Mesothelial cell of epicardium (in vitro differentiated cells): Measurements from ENCODE around the gene DUSP14. TPM values are rescaled to one million over a fixed set of nuclear protein-coding genes. Genes with fewer than 3 reads are reported as not detected.

Experiments used
- DNase-seq, 2 experiments: peaks; one replicate each; pipeline ENCODE4 v3.0.0; 2021; ENCODE audit warnings: low spot score in 2 of 2; ENCODE audit not compliant: unreplicated experiment in 2 of 2
- H3K27ac Mint-ChIP-seq: 2 replicates; pipeline ENCODE4 v1.8.0; 2021; ENCODE audit warnings: mixed read lengths
- H3K27me3 Mint-ChIP-seq: 2 replicates; pipeline ENCODE4 v1.8.0; 2021; ENCODE audit warnings: low read depth, mixed read lengths
- H3K36me3 Mint-ChIP-seq: 2 replicates; pipeline ENCODE4 v1.8.0; 2021; ENCODE audit warnings: mixed read lengths
- H3K4me1 Mint-ChIP-seq: 2 replicates; pipeline ENCODE4 v1.8.0; 2021; ENCODE audit warnings: mixed read lengths
- H3K4me3 Mint-ChIP-seq: 2 replicates; pipeline ENCODE4 v1.8.0; 2021; ENCODE audit warnings: mild to moderate bottlenecking, moderate library complexity, mixed read lengths
- H3K9me3 Mint-ChIP-seq: 2 replicates; pipeline ENCODE4 v1.8.0; 2021; ENCODE audit warnings: mixed read lengths
- total RNA-seq: library from RNA; stranded (reverse); gene quantifications from 3 replicates; pipeline ENCODE4 v1.2.1, GENCODE V29; 2021
- TF ChIP-seq, protein P1 (sequence below): fragments of 200-600 bp; sonication (generic); IDR thresholded peaks from one replicate; pipeline ENCODE4 v1.5.0; 2021; ENCODE audit warnings: antibody characterized with exemption; ENCODE audit not compliant: unreplicated experiment

Gene DUSP14
- total RNA-seq, 1 donor from 2014 or later, result 13.4 TPM

GRCh38 chr17:37494401-37494831, 4.7 kb downstream of the DUSP14 start:
- peak overlapping the region; percentile 67 for H3K27ac Mint-ChIP-seq
- TF ChIP-seq, protein P1, sequence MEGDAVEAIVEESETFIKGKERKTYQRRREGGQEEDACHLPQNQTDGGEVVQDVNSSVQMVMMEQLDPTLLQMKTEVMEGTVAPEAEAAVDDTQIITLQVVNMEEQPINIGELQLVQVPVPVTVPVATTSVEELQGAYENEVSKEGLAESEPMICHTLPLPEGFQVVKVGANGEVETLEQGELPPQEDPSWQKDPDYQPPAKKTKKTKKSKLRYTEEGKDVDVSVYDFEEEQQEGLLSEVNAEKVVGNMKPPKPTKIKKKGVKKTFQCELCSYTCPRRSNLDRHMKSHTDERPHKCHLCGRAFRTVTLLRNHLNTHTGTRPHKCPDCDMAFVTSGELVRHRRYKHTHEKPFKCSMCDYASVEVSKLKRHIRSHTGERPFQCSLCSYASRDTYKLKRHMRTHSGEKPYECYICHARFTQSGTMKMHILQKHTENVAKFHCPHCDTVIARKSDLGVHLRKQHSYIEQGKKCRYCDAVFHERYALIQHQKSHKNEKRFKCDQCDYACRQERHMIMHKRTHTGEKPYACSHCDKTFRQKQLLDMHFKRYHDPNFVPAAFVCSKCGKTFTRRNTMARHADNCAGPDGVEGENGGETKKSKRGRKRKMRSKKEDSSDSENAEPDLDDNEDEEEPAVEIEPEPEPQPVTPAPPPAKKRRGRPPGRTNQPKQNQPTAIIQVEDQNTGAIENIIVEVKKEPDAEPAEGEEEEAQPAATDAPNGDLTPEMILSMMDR, result no peak
- H3K9me3 Mint-ChIP-seq, result no peaks in the 10 kb centered on the region
- no peaks in the 10 kb centered on the region for H3K36me3 Mint-ChIP-seq
- no peak overlapping the region for H3K4me3 Mint-ChIP-seq
- no peaks in the 10 kb centered on the region for H3K27me3 Mint-ChIP-seq
- H3K4me1 Mint-ChIP-seq, result peaks cover 29% of the 10 kb centered on the region
- DNase-seq, result no peak

DNA sequence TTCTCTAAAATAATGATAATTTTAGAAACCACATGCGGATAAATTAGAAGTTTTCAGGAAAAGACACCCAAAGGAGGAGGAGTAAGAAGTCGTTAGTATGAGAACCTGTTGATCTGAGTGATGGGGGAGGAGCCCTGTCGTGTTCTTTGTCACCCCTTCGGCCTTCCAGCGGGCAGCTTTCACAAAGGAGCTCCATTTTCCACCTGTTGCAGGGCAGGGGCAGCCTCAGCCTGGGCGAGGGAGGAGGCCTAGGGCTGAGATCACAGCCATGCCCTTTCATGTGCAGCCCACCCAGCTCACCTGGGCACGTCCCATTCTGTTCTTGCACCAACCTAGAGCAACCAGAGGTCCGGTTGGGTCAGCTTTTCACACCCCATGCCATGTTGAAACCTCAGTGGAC, 5.3 kb downstream of the DUSP14 start:
- TF ChIP-seq, protein P1, result no peak
- Mint-ChIP-seq H3K4me1 (peaks cover 29% of the 10 kb centered on the region), H3K27ac (peak overlapping the region; percentile 34), H3K36me3 (no peaks in the 10 kb centered on the region), H3K9me3 (no peaks in the 10 kb centered on the region), H3K27me3 (no peaks in the 10 kb centered on the region), H3K4me3 (no peak overlapping the region)
- no peak for DNase-seq

GRCh38 chr17:37500378-37500777, 10.7 kb downstream of the DUSP14 start:
- Mint-ChIP-seq H3K27me3 (no peaks in the 10 kb centered on the region), H3K9me3 (no peaks in the 10 kb centered on the region), H3K36me3 (no peaks in the 10 kb centered on the region), H3K27ac (no peak overlapping the region), H3K4me3 (no peak overlapping the region), H3K4me1 (no peaks in the 10 kb centered on the region)
- TF ChIP-seq, protein P1, result no peak
- no peak for DNase-seq

DNA sequence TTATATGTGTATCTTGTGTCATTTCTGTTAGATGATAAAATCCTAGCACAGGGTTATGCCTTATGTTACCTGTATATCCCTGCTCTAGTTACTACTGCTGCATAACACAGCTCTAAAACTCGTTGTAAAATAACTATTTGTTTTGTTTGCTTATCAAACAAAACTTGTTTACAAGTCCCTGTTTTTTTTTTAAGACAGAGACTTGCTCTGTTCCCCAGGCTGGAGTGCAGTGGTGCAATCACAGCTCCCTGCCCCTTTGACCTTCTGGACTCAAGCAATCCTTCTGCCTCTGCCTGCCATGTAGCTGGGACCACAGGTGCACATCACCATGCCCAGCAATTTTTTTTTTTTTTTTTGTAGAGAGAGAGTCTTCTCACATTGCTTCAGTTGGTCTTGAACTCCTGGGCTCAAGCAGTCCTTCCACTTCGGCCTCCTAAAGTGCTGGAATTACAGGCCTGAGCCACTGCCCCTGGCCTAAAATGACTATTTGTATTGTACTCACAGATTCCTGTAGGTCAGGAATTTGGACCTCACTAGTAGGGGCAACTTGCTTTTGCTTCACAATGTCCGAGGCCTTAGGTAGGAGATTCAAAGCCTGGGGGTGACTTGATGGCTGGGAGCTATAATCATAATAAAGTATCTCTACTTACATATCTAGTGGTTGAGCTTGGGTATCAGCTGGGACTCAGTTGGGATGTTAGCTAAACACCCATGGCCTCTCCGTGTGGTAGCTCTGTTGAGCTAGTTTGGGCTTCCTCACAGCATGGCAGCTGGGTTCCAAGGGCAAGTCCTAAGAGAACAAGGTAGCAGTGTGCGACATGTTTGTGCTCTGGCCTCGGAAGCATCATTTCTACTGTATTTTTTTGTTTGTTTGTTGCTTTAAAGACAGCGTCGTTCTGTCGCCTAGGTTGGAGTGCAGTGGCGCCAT, 12.6 kb downstream of the DUSP14 start:
- Mint-ChIP-seq H3K27me3 (no peaks in the 10 kb centered on the region), H3K4me1 (peaks cover 8% of the 10 kb centered on the region), H3K9me3 (no peaks in the 10 kb centered on the region), H3K27ac (no peak overlapping the region), H3K4me3 (no peak overlapping the region), H3K36me3 (no peaks in the 10 kb centered on the region)
- TF ChIP-seq, protein P1, result no peak
- DNase-seq, result no peak

DNA sequence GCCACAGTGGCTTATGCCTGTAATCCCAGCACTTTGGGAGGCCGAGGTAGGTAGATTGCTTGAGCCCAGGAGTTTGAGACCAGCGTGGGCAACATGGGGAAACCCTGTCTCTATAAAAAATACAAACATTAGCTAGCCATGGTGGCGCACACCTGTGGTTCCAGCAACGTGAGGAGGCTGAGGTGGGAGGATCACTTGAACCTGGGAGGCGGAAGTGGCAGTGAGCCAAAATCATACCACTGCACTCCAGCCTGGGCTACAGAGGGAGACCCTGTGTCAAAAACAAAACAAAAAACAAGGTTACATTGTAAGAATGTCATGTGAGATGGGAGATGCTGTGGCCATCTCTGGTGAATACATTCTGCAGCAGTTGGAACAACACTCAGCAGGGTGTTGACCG, 13.5 kb downstream of the DUSP14 start:
- no peak for DNase-seq
- no peak overlapping the region for H3K4me3 Mint-ChIP-seq
- no peaks in the 10 kb centered on the region for H3K36me3 Mint-ChIP-seq
- H3K27me3 Mint-ChIP-seq, result no peaks in the 10 kb centered on the region
- no peaks in the 10 kb centered on the region for H3K9me3 Mint-ChIP-seq
- peaks cover 8% of the 10 kb centered on the region for H3K4me1 Mint-ChIP-seq
- H3K27ac Mint-ChIP-seq, result no peak overlapping the region
- TF ChIP-seq, protein P1, result no peak
